Heart left ventricle (tissue), 16 donors: Measurements from ENCODE around the gene EFNB1. TPM values are rescaled to one million over a fixed set of nuclear protein-coding genes. Genes with fewer than 3 reads are reported as not detected.

Source experiments
- ATAC-seq, 4 donors: fragments of 200-7000 bp; cut with Tn5 transposase; one replicate each; pipeline ENCODE4 v1.9.1; 2020 to 2022; ENCODE audit warnings: moderate library complexity in 4 of 4, mild to moderate bottlenecking in 3 of 4, moderate number of reproducible peaks in 1 of 4
- DNase-seq, 5 donors: peaks; one replicate each; pipeline ENCODE4 v3.0.0-alpha.2; 2020
- H3K27ac ChIP-seq, 12 donors: fragments of 200-600 bp; sonication (generic) in 4 of 12; one replicate each; pipeline versions ENCODE4 v1.5.0 to v1.8.0; 2016 to 2022; ENCODE audit warnings: mild to moderate bottlenecking in 2 of 12
- H3K27me3 ChIP-seq, 9 donors: fragments of 200-600 bp; sonication (generic) in 2 of 9; one replicate each; pipeline versions ENCODE4 v1.5.1 to v1.8.0; 2016 to 2022; ENCODE audit warnings: mild to moderate bottlenecking in 3 of 9
- H3K36me3 ChIP-seq, 9 donors: fragments of 200-600 bp; sonication (generic) in 2 of 9; one replicate each; pipeline versions ENCODE4 v1.5.0 to v1.8.0; 2018 to 2022; ENCODE audit warnings: mild to moderate bottlenecking in 2 of 9
- H3K4me1 ChIP-seq, 12 donors: fragments of 200-600 bp; sonication (generic) in 4 of 12; one replicate each; pipeline versions ENCODE4 v1.5.0 to v1.8.0; 2016 to 2022; ENCODE audit warnings: mild to moderate bottlenecking in 3 of 12
- H3K4me3 ChIP-seq, 12 donors: fragments of 200-600 bp; sonication (generic) in 4 of 12; one replicate each; pipeline versions ENCODE4 v1.5.0 to v1.8.0; 2017 to 2022; ENCODE audit warnings: mild to moderate bottlenecking in 9 of 12, moderate library complexity in 4 of 12
- H3K9me3 ChIP-seq, 12 donors: fragments of 200-600 bp; sonication (generic) in 4 of 12; one replicate each; pipeline versions ENCODE4 v1.5.0 to v1.8.0; 2016 to 2022; ENCODE audit warnings: mild to moderate bottlenecking in 1 of 12
- CTCF ChIP-seq, 12 donors: fragments of 200-600 bp; sonication (generic) in 4 of 12; IDR thresholded peaks; one replicate each; pipeline versions ENCODE4 v1.5.0 to v1.8.0; 2018 to 2022; ENCODE audit warnings: antibody characterized with exemption in 12 of 12, mild to moderate bottlenecking in 5 of 12
- POLR2A ChIP-seq, 2 donors: fragments of 450-650 bp; IDR thresholded peaks; one replicate each; pipeline ENCODE4 v1.6.1; 2017; ENCODE audit warnings: antibody characterized with exemption in 2 of 2, mild to moderate bottlenecking in 2 of 2, moderate library complexity in 2 of 2
- WGBS, 4 donors: extraction: QIAGEN DNeasy Blood & Tissue Kit in 2 of 4; methylation state at CpG; one replicate each; pipeline versions ENCODE4 v1.1.5 to v1.1.7; 2013 to 2018; 5-methylcytosine and 5-hydroxymethylcytosine counted together
- intact Hi-C, 10 donors: fragments of 100-400 bp; cut with DNase I; formaldehyde crosslinking; loops; one replicate each; pipeline versions ENCODE4 v1.11.1 to v1.14.2; 2022
- polyA plus RNA-seq, 2 donors: library from polyadenylated mRNA; stranded (reverse); fragments of 200-250 nt; gene quantifications; one replicate each; pipeline ENCODE4 v1.2.3, GENCODE V29; 2013
- total RNA-seq, 9 donors: library from RNA; depleted of rRNA in 2 of 9; stranded (reverse); fragments of >200 nt in 2 of 9; fragmentation: NEBNext Ultra II Directional in 3 of 9; extraction: Animal tissue kit (Norgen Biotek cat#: 25700) in 3 of 9; gene quantifications; one replicate each; pipeline versions ENCODE4 v1.1.0 to v1.2.4, GENCODE V29; 2016 to 2023
- donor health status: ischemic (EF 13 %, LVEDD 7.1; RV severe dilation, severe dysfunction).
- donor health status: healthy with polysubstance abuse.
- donor health status: DM: no; HTN: yes; CAD: no.
- donor health status: DM: no; HTN: no; CAD: no.
- donor health status: ischemic (EF 25% LVEDD 6.9; RV normal size, moderate dysfunction).
- donor health status: ischemic (EF 25% LVEDD 5.7; RV mildly dilated, moderate dysfunction).
- donor health status: healthy.
- donor health status: DM: yes; HTN: yes; CAD: no.
- donor health status: ischemic (EF 35%, LVEDD 5.7; RV mildly dilated, moderate dysfunction).
- donor health status: nonischemic (EF 11% LVEDD 7.7; RV severe dilation, severe dysfunction).
- donor health status: DM: yes; HTN: yes; CAD: no.
- donor health status: PGD.
- donor health status: ischemic (EF 29% LVEDD 5.4; RV normal size, mild dysfunction).
- donor health status: nonischemic (EF 23%, LVEDD 6.1; RV moderate dilation, normal function).

Gene EFNB1
- total and polyA plus RNA-seq, 11 donors = 15.9 to 78.8 (median 25.4) TPM

GRCh38 chrX:68865926-68866325 is 37.1 kb downstream of the EFNB1 start:
- Histone ChIP-seq H3K27ac (no peak overlapping the region), H3K4me1 (peaks cover 0 to 9% (median 1%) of the 10 kb centered on the region in 12 donors), H3K36me3 (no peaks in the 10 kb centered on the region), H3K27me3 (peaks cover 0 to 4% (median 0%) of the 10 kb centered on the region in 9 donors), H3K9me3 (no peaks in the 10 kb centered on the region), H3K4me3 (no peak overlapping the region)
- ATAC-seq (no peak), DNase-seq (no peak)
- WGBS, 4 donors = 71 to 97% (median 82%) methylated on average over 2 of the region's 2 CpGs
- intact Hi-C loops = no loop called here
- no peak for TF ChIP-seq POLR2A (IDR thresholded peaks at IDR 0.05)
- no peak for TF ChIP-seq CTCF (IDR thresholded peaks at IDR 0.05)

GRCh38 chrX:68867458-68868112 is 38.8 kb downstream of the EFNB1 start:
- no peaks in the 10 kb centered on the region for H3K36me3 ChIP-seq
- peak in 3 of 4 donors; percentile 50 to 69 (median 67) for ATAC-seq
- DNase-seq = peak in 2 of 5 donors; percentile 23 to 56
- no peak for TF ChIP-seq CTCF (IDR thresholded peaks at IDR 0.05)
- TF ChIP-seq POLR2A (IDR thresholded peaks at IDR 0.05) = no peak
- peaks cover 0 to 9% (median 1%) of the 10 kb centered on the region in 12 donors for H3K4me1 ChIP-seq
- no peak overlapping the region for H3K27ac ChIP-seq
- 47 to 67% (median 52%) methylated on average over 13 to 14 of the region's 14 CpGs for WGBS, 4 donors
- intact Hi-C loops = no loop called here
- H3K4me3 ChIP-seq = no peak overlapping the region
- no peaks in the 10 kb centered on the region for H3K9me3 ChIP-seq
- peaks cover 0 to 8% (median 0%) of the 10 kb centered on the region in 9 donors for H3K27me3 ChIP-seq

- TF ChIP-seq POLR2A (IDR thresholded peaks at IDR 0.05) (no peak), CTCF (IDR thresholded peaks at IDR 0.05) (no peak)
- DNase-seq (no peak), ATAC-seq (no peak)
- intact Hi-C loops = no loop called here
- Histone ChIP-seq H3K36me3 (no peaks in the 10 kb centered on the region), H3K9me3 (no peaks in the 10 kb centered on the region), H3K27me3 (peaks cover 0 to 8% (median 0%) of the 10 kb centered on the region in 9 donors), H3K4me3 (no peak overlapping the region), H3K4me1 (peaks cover 0 to 9% (median 1%) of the 10 kb centered on the region in 12 donors), H3K27ac (no peak overlapping the region)
- WGBS, 4 donors = 86 to 97% (median 94%) methylated on average over 3 of the region's 3 CpGs
Observed at GRCh38 chrX:68868316-68868715, 39.5 kb downstream of the EFNB1 start.

GRCh38 chrX:68868902-68869800 is 40.3 kb downstream of the EFNB1 start:
- H3K9me3 ChIP-seq = no peaks in the 10 kb centered on the region
- no peak overlapping the region for H3K4me3 ChIP-seq
- H3K36me3 ChIP-seq = no peaks in the 10 kb centered on the region
- no peak overlapping the region for H3K27ac ChIP-seq
- peaks cover 0 to 8% (median 0%) of the 10 kb centered on the region in 9 donors for H3K27me3 ChIP-seq
- WGBS, 4 donors = 57 to 79% (median 68%) methylated on average over 5 of the region's 5 CpGs
- DNase-seq = no peak
- TF ChIP-seq POLR2A (IDR thresholded peaks at IDR 0.05) = no peak
- TF ChIP-seq CTCF (IDR thresholded peaks at IDR 0.05) = no peak
- ATAC-seq = no peak
- H3K4me1 ChIP-seq = peaks cover 0 to 9% (median 1%) of the 10 kb centered on the region in 12 donors
- intact Hi-C loops = no loop called here
